Measurements from ENCODE around the gene NAA15.
"Not testable (repeated sequence)": the region's sequence is repeated elsewhere in the genome, so short reads cannot be mapped to it uniquely, and the experiment has no call there.

NAA15 gene

GRCh38 chr4:139301113-139301820, at the start of gene NAA15:
Gene NAA15 (plus strand): TSS chr4:139301505. CDS start chr4:139301778, 273 bp downstream.
- DNase-seq = peak; percentile 97

- no peak for DNase-seq
These were observed 48.3 kb upstream of the NAA15 start for GRCh38 chr4:139253046-139253445.

- no peak for DNase-seq
These were observed 47.6 kb upstream of the NAA15 start for GRCh38 chr4:139253713-139254112.

- not testable (repeated sequence) for DNase-seq
These were observed 45.7 kb upstream of the NAA15 start for GRCh38 chr4:139255581-139255980.

- DNase-seq = no peak
These were observed 45.0 kb upstream of the NAA15 start for GRCh38 chr4:139256349-139256748.

- DNase-seq = no peak
These were observed 35.7 kb upstream of the NAA15 start for GRCh38 chr4:139265654-139266053.

GRCh38 chr4:139266208-139266582, 35.1 kb upstream of the NAA15 start:
- DNase-seq = no peak

GRCh38 chr4:139266583-139267257, 34.6 kb upstream of the NAA15 start:
- DNase-seq = peak; percentile 36

- no peak for DNase-seq
These were observed 34.0 kb upstream of the NAA15 start for GRCh38 chr4:139267301-139267700.

GRCh38 chr4:139273835-139274234, 27.5 kb upstream of the NAA15 start:
- no peak for DNase-seq

- DNase-seq = no peak
These were observed 26.5 kb upstream of the NAA15 start for GRCh38 chr4:139274790-139275189.

- no peak for DNase-seq
These were observed 26.0 kb upstream of the NAA15 start for GRCh38 chr4:139275281-139275735.

- no peak for DNase-seq
These were observed 22.8 kb upstream of the NAA15 start for GRCh38 chr4:139278485-139278884.

- no peak for DNase-seq
These were observed 22.2 kb upstream of the NAA15 start for GRCh38 chr4:139278912-139279759.

- DNase-seq = peak; percentile 24
These were observed 21.3 kb upstream of the NAA15 start, which contains the start of gene MGARP for GRCh38 chr4:139279760-139280620. Gene MGARP (minus strand): TSS chr4:139280225. CDS start chr4:139280158, 67 bp downstream.

GRCh38 chr4:139282065-139282720, 19.1 kb upstream of the NAA15 start:
- peak; percentile 39 for DNase-seq

- peak; percentile 43 for DNase-seq
These were observed 18.6 kb upstream of the NAA15 start for GRCh38 chr4:139282721-139283075.

- DNase-seq = peak; percentile 21
These were observed 15.1 kb upstream of the NAA15 start for GRCh38 chr4:139286186-139286698.

- DNase-seq = peak; percentile 83
These were observed 5.9 kb upstream of the NAA15 start for GRCh38 chr4:139295206-139295941.

GRCh38 chr4:139295942-139296299, 5.4 kb upstream of the NAA15 start:
- DNase-seq = no peak

GRCh38 chr4:139297001-139297410, 4.3 kb upstream of the NAA15 start:
- DNase-seq = no peak
